NCI-H1417 (cell line): ENCODE measurements around the gene U2AF2.
A peak's percentile ranks its signal among the peaks of the same experiment; 100 is the strongest.

Experiments used
- DNase-seq, 3 experiments: peaks; one replicate each; lab custom pipeline; 2025; lab: John Stamatoyannopoulos, UW

U2AF2 gene

GRCh38 chr19:55656988-55657747 lies 2.3 kb downstream of the U2AF2 start:
- DNase-seq = no peak

GRCh38 chr19:55658846-55659459 lies 4.1 kb downstream of the U2AF2 start:
- no peak for DNase-seq

- DNase-seq = no peak
Observed at GRCh38 chr19:55659822-55660221, 5.0 kb downstream of the U2AF2 start.

GRCh38 chr19:55660404-55660803 lies 5.6 kb downstream of the U2AF2 start:
- DNase-seq = no peak

- no peak for DNase-seq
Observed at GRCh38 chr19:55660991-55661390, 6.2 kb downstream of the U2AF2 start.

GRCh38 chr19:55661826-55662225 lies 7.0 kb downstream of the U2AF2 start:
- no peak for DNase-seq

GRCh38 chr19:55663846-55664536 lies 9.2 kb downstream of the U2AF2 start:
- no peak for DNase-seq

- no peak for DNase-seq
Observed at GRCh38 chr19:55666343-55667005, 11.6 kb downstream of the U2AF2 start.

GRCh38 chr19:55667006-55667381 lies 12.2 kb downstream of the U2AF2 start:
- no peak for DNase-seq

- no peak for DNase-seq
Observed at GRCh38 chr19:55667511-55667910, 12.7 kb downstream of the U2AF2 start.

GRCh38 chr19:55667958-55668357 lies 13.1 kb downstream of the U2AF2 start:
- DNase-seq = no peak

- DNase-seq = no peak
Observed at GRCh38 chr19:55668603-55669348, 13.9 kb downstream of the U2AF2 start.

- DNase-seq = no peak
Observed at GRCh38 chr19:55669418-55670279, 14.8 kb downstream of the U2AF2 start.

GRCh38 chr19:55670280-55671053 lies 15.6 kb downstream of the U2AF2 start:
- peak in 2 of 3 experiments; percentile 13 to 19 for DNase-seq

GRCh38 chr19:55671054-55671378 lies 16.2 kb downstream of the U2AF2 start:
- no peak for DNase-seq

- DNase-seq = no peak
Observed at GRCh38 chr19:55672418-55672817, 17.6 kb downstream of the U2AF2 start.

- DNase-seq = no peak
Observed at GRCh38 chr19:55673465-55673864, 18.6 kb downstream of the U2AF2 start.

GRCh38 chr19:55673889-55674288 lies 19.1 kb downstream of the U2AF2 start:
- DNase-seq = no peak

GRCh38 chr19:55674459-55674840 lies 19.6 kb downstream of the U2AF2 start:
- DNase-seq = peak in 1 of 3 experiments; percentile 31
